ENCODE measurements around the gene C22orf42. TPM values are rescaled to one million over a fixed set of nuclear protein-coding genes. Genes with fewer than 3 reads are reported as not detected.

Gene C22orf42
- total RNA-seq, 1 donor from 2014 or later = not detected

DNA sequence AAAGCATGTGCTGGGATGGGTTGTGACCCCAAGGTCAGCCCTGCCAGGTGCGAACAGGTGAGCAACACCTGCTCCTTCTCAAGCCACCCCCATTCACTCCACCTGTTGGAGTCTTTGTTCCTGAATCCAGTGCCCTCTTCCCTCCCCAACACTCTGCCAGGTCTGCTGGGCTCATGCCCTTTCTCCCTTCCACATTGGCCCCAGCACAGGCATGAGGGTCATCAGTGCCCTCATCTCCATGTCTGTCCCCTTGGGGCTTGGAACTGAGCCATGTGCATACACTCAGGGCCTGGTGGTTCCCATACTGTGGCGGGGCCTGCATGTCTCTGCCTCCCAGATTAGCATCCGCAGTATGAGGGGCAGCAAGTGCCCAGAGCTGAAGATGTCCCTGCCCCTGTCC is 26.7 kb upstream of the C22orf42 start:
- Histone ChIP-seq H3K27ac (no peak overlapping the region), H3K4me3 (no peak overlapping the region), H3K4me1 (no peaks in the 10 kb centered on the region), H3K36me3 (no peaks in the 10 kb centered on the region), H3K9me3 (no peaks in the 10 kb centered on the region), H3K27me3 (no peaks in the 10 kb centered on the region)
- TF ChIP-seq CTCF (IDR thresholded peaks at IDR 0.05) = no peak
- DNase-seq (ENCODE audit: low spot score in 2 of 2) = no peak
- intact Hi-C loops (cut with DNase I) = no loop called here

DNA sequence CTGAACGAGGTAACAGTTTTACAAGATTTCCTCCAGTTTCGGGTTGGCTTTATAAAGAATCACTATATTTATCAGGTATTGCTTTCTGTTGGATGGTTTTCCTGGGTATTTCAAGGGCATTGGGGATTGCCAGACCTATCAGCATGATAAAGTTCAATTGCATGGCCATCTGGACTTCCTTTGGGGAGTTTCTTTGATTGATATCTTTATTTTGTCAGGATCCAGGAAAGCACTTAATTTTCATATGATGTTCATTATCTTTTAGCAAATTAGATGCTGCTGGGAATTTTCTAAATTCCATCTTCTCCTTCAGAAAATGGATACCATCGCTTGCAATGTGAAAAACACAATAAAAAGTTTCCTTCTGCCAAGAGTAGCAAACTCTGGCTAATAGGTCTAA is 24.5 kb upstream of the C22orf42 start:
- H3K27me3 ChIP-seq = no peaks in the 10 kb centered on the region
- no peak overlapping the region for H3K27ac ChIP-seq
- intact Hi-C loops (cut with DNase I) = no loop called here
- no peaks in the 10 kb centered on the region for H3K36me3 ChIP-seq
- no peaks in the 10 kb centered on the region for H3K4me1 ChIP-seq
- no peaks in the 10 kb centered on the region for H3K9me3 ChIP-seq
- DNase-seq (ENCODE audit: low spot score in 2 of 2) = no peak
- TF ChIP-seq CTCF (IDR thresholded peaks at IDR 0.05) = no peak
- H3K4me3 ChIP-seq = no peak overlapping the region

DNA sequence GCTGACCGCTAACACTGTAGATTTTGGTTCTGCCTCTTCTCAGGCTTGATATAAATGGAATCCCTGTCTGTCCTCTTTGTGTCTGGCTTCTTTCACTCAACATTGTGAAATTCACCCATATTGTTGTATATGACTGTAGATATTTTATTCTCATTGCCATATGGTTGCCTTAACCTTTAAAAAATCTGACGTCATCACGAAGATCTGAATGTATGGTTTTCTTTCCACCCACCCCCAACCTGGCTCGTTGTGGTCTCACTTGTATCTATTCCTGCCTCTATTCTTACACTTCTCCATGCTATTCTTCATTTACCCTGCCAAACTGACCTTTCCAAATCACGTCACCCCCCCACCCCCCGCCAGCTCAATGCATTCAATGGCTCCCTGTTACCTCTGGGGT is 21.9 kb upstream of the C22orf42 start:
- Histone ChIP-seq H3K4me3 (no peak overlapping the region), H3K27me3 (no peaks in the 10 kb centered on the region), H3K4me1 (no peaks in the 10 kb centered on the region), H3K36me3 (no peaks in the 10 kb centered on the region), H3K9me3 (peaks cover 0 to 6% of the 10 kb centered on the region in 2 donors), H3K27ac (no peak overlapping the region)
- no peak for TF ChIP-seq CTCF (IDR thresholded peaks at IDR 0.05)
- DNase-seq (ENCODE audit: low spot score in 2 of 2) = no peak
- intact Hi-C loops (cut with DNase I) = no loop called here

- Histone ChIP-seq H3K27ac (no peak overlapping the region), H3K4me3 (no peak overlapping the region), H3K36me3 (no peaks in the 10 kb centered on the region), H3K9me3 (peaks cover 0 to 6% of the 10 kb centered on the region in 2 donors), H3K4me1 (no peaks in the 10 kb centered on the region), H3K27me3 (peaks cover 4% of the 10 kb centered on the region)
- intact Hi-C loops (cut with DNase I) = no loop called here
- no peak for DNase-seq (ENCODE audit: low spot score in 2 of 2)
- TF ChIP-seq CTCF (IDR thresholded peaks at IDR 0.05) = no peak
Observed at GRCh38 chr22:32177221-32177765, 18.2 kb upstream of the C22orf42 start.

GRCh38 chr22:32175683-32176644 is 16.9 kb upstream of the C22orf42 start:
- H3K9me3 ChIP-seq = peaks cover 0 to 6% of the 10 kb centered on the region in 2 donors
- no peak overlapping the region for H3K27ac ChIP-seq
- H3K4me3 ChIP-seq = no peak overlapping the region
- DNase-seq (ENCODE audit: low spot score in 2 of 2) = no peak
- intact Hi-C loops (cut with DNase I) = no loop called here
- H3K4me1 ChIP-seq = no peaks in the 10 kb centered on the region
- peaks cover 4% of the 10 kb centered on the region for H3K27me3 ChIP-seq
- no peaks in the 10 kb centered on the region for H3K36me3 ChIP-seq
- TF ChIP-seq CTCF (IDR thresholded peaks at IDR 0.05) = no peak

All from ascending aorta (tissue), 2 donors.